ENCODE measurements around the gene PODXL. TPM values are rescaled to one million over a fixed set of nuclear protein-coding genes. Genes with fewer than 3 reads are reported as not detected.
A peak's percentile ranks its signal among the peaks of the same experiment; 100 is the strongest.

The PODXL gene
- total RNA-seq, 6 donors from 2014 or later, result 57.0 to 108 (median 96.6) TPM

GRCh38 chr7:131586259-131586658 lies 29.8 kb upstream of the PODXL start:
- H3K27ac ChIP-seq, result peak overlapping the region; percentile 29 to 73 (median 56)
- DNase-seq, result peak in 1 of 2 donors; percentile 55
- WGBS, 2 donors, result 39 to 40% methylated on average over 5 of the region's 5 CpGs

DNA sequence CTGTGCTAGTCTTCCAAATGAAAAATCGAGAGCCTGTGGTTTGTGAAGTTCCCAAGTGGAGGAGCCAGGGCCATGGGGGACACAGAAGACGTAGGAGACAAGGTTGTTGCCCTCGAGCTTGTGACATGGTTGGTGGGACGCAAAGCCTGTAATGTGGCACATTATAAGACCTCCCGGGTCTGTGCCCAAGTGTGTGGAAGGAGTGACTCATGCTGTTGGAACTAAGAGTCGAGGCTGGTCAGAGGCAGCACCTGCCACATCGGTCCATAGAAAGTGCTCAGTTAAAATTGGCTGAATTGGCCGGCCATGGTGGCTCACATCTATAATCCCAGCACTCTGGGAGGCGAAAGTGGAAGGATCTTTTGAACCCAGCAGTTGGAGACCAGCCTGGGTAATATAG lies 27.0 kb upstream of the PODXL start:
- TF ChIP-seq EP300 (IDR thresholded peaks at IDR 0.05) (no peak), POLR2AphosphoS5 (IDR thresholded peaks at IDR 0.05) (no peak), CTCF (IDR thresholded peaks at IDR 0.05) (no peak), POLR2A (IDR thresholded peaks at IDR 0.05) (no peak)
- Histone ChIP-seq H3K36me3 (no peaks in the 10 kb centered on the region), H3K4me3 (no peak overlapping the region), H3K4me1 (peaks cover 4 to 22% (median 13%) of the 10 kb centered on the region in 4 donors), H3K9me3 (no peaks in the 10 kb centered on the region), H3K27me3 (no peaks in the 10 kb centered on the region), H3K27ac (peak overlapping the region in 1 of 4 donors; percentile 31)
- DNase-seq (no peak), ATAC-seq (ENCODE audit: low FRiP score in 2 of 2) (no peak)
- WGBS, 2 donors, result 88 to 89% methylated on average over 9 of the region's 9 CpGs

More at GRCh38 chr7:131586259-131586658, 29.8 kb upstream of the PODXL start:
- Histone ChIP-seq H3K9me3 (no peaks in the 10 kb centered on the region), H3K36me3 (no peaks in the 10 kb centered on the region), H3K27me3 (no peaks in the 10 kb centered on the region), H3K4me3 (no peak overlapping the region), H3K4me1 (peaks cover 4 to 19% (median 11%) of the 10 kb centered on the region in 4 donors)
- ATAC-seq (ENCODE audit: low FRiP score in 2 of 2), result peak in 1 of 2 donors; percentile 44
- TF ChIP-seq POLR2AphosphoS5 (IDR thresholded peaks at IDR 0.05), result peak; percentile 71 to 83
- TF ChIP-seq CTCF (IDR thresholded peaks at IDR 0.05), result no peak
- TF ChIP-seq EP300 (IDR thresholded peaks at IDR 0.05), result peak in 2 of 4 donors; percentile 93
- no peak for TF ChIP-seq POLR2A (IDR thresholded peaks at IDR 0.05)

DNA sequence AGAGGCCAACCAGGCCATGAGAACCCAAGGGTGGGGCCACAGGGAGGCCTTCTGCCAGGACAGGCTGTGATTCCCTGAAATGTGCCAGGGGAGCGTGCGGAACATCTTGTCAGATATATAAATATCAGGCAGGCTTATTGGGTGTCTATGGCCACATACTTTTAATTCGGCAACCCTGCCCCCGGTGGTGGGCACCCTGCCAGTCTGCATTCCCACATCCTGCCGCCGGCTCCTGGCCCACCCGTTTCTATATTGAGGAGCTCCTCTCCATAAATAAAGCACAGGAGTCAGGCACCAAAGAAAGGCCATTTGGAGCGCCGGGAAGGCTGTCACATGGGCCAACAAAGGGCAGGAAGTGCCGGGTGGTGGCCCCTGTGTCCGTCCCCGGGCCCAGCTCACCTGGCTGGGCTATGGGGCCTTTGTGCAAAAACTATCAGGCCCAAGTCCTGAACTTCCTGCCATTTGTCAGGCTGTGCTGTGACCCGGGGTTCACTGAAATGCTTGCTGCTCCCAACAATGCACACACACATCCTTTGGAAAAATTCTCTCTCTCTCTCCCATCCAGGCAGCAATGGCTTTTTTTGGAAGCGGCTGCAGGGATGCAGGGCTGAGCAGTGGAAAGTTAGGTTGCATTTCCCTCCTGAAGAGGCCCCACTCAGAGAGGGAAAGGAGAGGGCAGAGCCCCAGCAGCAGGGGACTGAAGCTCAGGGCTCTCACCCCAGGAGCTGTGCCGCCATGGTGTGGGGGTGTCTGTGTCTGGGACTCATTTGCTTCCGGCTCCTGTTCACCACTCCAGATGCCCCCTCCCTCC lies 25.0 kb upstream of the PODXL start:
- H3K4me3 ChIP-seq, result no peak overlapping the region
- H3K36me3 ChIP-seq, result no peaks in the 10 kb centered on the region
- DNase-seq (peak; percentile 40 to 66), ATAC-seq (ENCODE audit: low FRiP score in 2 of 2) (peak; percentile 19 to 64)
- 51 to 54% methylated on average over 10 to 16 of the region's 16 CpGs for WGBS, 2 donors
- no peak for TF ChIP-seq POLR2A (IDR thresholded peaks at IDR 0.05)
- TF ChIP-seq EP300 (IDR thresholded peaks at IDR 0.05), result peak in 2 of 4 donors; percentile 13 to 90
- peak in 2 of 6 experiments; percentile 9 to 38 for TF ChIP-seq CTCF (IDR thresholded peaks at IDR 0.05)
- TF ChIP-seq POLR2AphosphoS5 (IDR thresholded peaks at IDR 0.05), result peak; percentile 21 to 51
- peak overlapping the region; percentile 55 to 81 (median 68) for H3K27ac ChIP-seq
- no peaks in the 10 kb centered on the region for H3K27me3 ChIP-seq
- H3K4me1 ChIP-seq, result peaks cover 2 to 12% (median 10%) of the 10 kb centered on the region in 4 donors
- H3K9me3 ChIP-seq, result no peaks in the 10 kb centered on the region

- 53 to 69% methylated on average over 3 of the region's 3 CpGs for WGBS, 2 donors
- TF ChIP-seq CTCF (IDR thresholded peaks at IDR 0.05) (no peak), POLR2AphosphoS5 (IDR thresholded peaks at IDR 0.05) (no peak), POLR2A (IDR thresholded peaks at IDR 0.05) (no peak), EP300 (IDR thresholded peaks at IDR 0.05) (no peak)
- H3K27ac ChIP-seq, result no peak overlapping the region
- H3K4me3 ChIP-seq, result no peak overlapping the region
- DNase-seq (no peak), ATAC-seq (ENCODE audit: low FRiP score in 2 of 2) (no peak)
- no peaks in the 10 kb centered on the region for H3K27me3 ChIP-seq
- no peaks in the 10 kb centered on the region for H3K36me3 ChIP-seq
- H3K4me1 ChIP-seq, result peaks cover 0 to 12% (median 9%) of the 10 kb centered on the region in 4 donors
- H3K9me3 ChIP-seq, result no peaks in the 10 kb centered on the region
Measured at GRCh38 chr7:131578602-131579001, 22.2 kb upstream of the PODXL start.

Data from upper lobe of left lung (tissue), 6 donors.